GM13977 (cell line): ENCODE data around the gene AHRR.
"Not testable (repeated sequence)": the region's sequence is repeated elsewhere in the genome, so short reads cannot be mapped to it uniquely, and the experiment has no call there.

Source experiments
- DNase-seq: peaks from one replicate; pipeline ENCODE4 v3.0.0; 2012; ENCODE audit warnings: low spot score
- CTCF ChIP-seq: IDR thresholded peaks from 2 replicates; pipeline ENCODE4 v1.5.1; 2012; ENCODE audit warnings: mild to moderate bottlenecking, control low read depth; ENCODE audit not compliant: insufficient read depth; ENCODE audit errors: extremely low read depth, missing control alignments
- in situ Hi-C: fragments of 300-500 bp; cut with MboI; formaldehyde crosslinking; loops from one replicate; pipeline ENCODE4 v1.12.0; 2022; ENCODE audit warnings: low sequenced_read_pairs, low pct_unique_long_range_greater_than_20kb, mixed read lengths, inconsistent platforms; ENCODE audit not compliant: unreplicated experiment

The AHRR gene

GRCh38 chr5:306011-306805 lies 15.3 kb upstream of the AHRR start:
- in situ Hi-C loops: no loop called here
- DNase-seq: peak; percentile 13
- no peak for TF ChIP-seq CTCF

- TF ChIP-seq CTCF: no peak
- DNase-seq: peak; percentile 11
- in situ Hi-C loops: no loop called here
Observed at GRCh38 chr5:307306-307705, 14.2 kb upstream of the AHRR start.

GRCh38 chr5:307794-308579 lies 13.5 kb upstream of the AHRR start:
- in situ Hi-C loops: no loop called here
- no peak for TF ChIP-seq CTCF
- peak; percentile 9 for DNase-seq

- peak; percentile 17 for DNase-seq
- in situ Hi-C loops: no loop called here
- no peak for TF ChIP-seq CTCF
Observed at GRCh38 chr5:308672-309271, 12.7 kb upstream of the AHRR start.

GRCh38 chr5:309831-310230 lies 11.7 kb upstream of the AHRR start:
- DNase-seq: peak; percentile 7
- in situ Hi-C loops: not testable (repeated sequence)

- no peak for DNase-seq
- TF ChIP-seq CTCF: no peak
- in situ Hi-C loops: no loop called here
Observed at GRCh38 chr5:310516-310915, 11.0 kb upstream of the AHRR start.
